Ascending aorta (tissue), 2 donors: Measurements from ENCODE around the gene KDM3A. TPM values are rescaled to one million over a fixed set of nuclear protein-coding genes. Genes with fewer than 3 reads are reported as not detected.

Experiments
- DNase-seq, 2 donors: peaks; one replicate each; pipeline ENCODE4 v3.0.0-alpha.2; 2019; ENCODE audit warnings: low spot score in 2 of 2
- H3K27ac ChIP-seq, 2 donors: fragments of 200-600 bp; sonication (generic); one replicate each; pipeline ENCODE4 v1.5.1; 2016 to 2017; ENCODE audit warnings: mild to moderate bottlenecking in 1 of 2
- H3K27me3 ChIP-seq: fragments of 200-600 bp; sonication (generic); one replicate; pipeline ENCODE4 v1.5.1; 2017
- H3K36me3 ChIP-seq, 2 donors: fragments of 200-600 bp; sonication (generic); one replicate each; pipeline ENCODE4 v1.5.1; 2016
- H3K4me1 ChIP-seq, 2 donors: fragments of 200-600 bp; sonication (generic); one replicate each; pipeline ENCODE4 v1.5.1; 2016 to 2017; ENCODE audit warnings: mild to moderate bottlenecking in 1 of 2
- H3K4me3 ChIP-seq, 2 donors: fragments of 200-600 bp; sonication (generic); one replicate each; pipeline ENCODE4 v1.5.1; 2016 to 2017; ENCODE audit warnings: mild to moderate bottlenecking in 1 of 2
- H3K9me3 ChIP-seq, 2 donors: fragments of 200-600 bp; sonication (generic); one replicate each; pipeline ENCODE4 v1.5.1; 2016
- intact Hi-C: fragments of 100-400 bp; cut with DNase I; formaldehyde crosslinking; loops from one replicate; pipeline ENCODE4 v1.15.1; 2023
- total RNA-seq: library from RNA; depleted of rRNA; stranded (reverse); fragments of >200 nt; gene quantifications from one replicate; pipeline ENCODE4 v1.1.0, GENCODE V29; 2016
- TF ChIP-seq, protein P1 (sequence below), 3 experiments: fragments of 200-600 bp in 2 of 3; fragments of 450-650 bp in 1 of 3; sonication (generic) in 2 of 3; IDR thresholded peaks; one replicate each; pipeline ENCODE4 v1.5.1; 2016 to 2019; ENCODE audit warnings: antibody characterized with exemption in 3 of 3, mild to moderate bottlenecking in 1 of 3, moderate library complexity in 1 of 3

KDM3A gene
- total RNA-seq, 1 donor from 2014 or later = 18.4 TPM

- TF ChIP-seq, protein P1, sequence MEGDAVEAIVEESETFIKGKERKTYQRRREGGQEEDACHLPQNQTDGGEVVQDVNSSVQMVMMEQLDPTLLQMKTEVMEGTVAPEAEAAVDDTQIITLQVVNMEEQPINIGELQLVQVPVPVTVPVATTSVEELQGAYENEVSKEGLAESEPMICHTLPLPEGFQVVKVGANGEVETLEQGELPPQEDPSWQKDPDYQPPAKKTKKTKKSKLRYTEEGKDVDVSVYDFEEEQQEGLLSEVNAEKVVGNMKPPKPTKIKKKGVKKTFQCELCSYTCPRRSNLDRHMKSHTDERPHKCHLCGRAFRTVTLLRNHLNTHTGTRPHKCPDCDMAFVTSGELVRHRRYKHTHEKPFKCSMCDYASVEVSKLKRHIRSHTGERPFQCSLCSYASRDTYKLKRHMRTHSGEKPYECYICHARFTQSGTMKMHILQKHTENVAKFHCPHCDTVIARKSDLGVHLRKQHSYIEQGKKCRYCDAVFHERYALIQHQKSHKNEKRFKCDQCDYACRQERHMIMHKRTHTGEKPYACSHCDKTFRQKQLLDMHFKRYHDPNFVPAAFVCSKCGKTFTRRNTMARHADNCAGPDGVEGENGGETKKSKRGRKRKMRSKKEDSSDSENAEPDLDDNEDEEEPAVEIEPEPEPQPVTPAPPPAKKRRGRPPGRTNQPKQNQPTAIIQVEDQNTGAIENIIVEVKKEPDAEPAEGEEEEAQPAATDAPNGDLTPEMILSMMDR (IDR thresholded peaks at IDR 0.05) = no peak
Measured at GRCh38 chr2:86420913-86421312, 20.3 kb upstream of the KDM3A start.

DNA sequence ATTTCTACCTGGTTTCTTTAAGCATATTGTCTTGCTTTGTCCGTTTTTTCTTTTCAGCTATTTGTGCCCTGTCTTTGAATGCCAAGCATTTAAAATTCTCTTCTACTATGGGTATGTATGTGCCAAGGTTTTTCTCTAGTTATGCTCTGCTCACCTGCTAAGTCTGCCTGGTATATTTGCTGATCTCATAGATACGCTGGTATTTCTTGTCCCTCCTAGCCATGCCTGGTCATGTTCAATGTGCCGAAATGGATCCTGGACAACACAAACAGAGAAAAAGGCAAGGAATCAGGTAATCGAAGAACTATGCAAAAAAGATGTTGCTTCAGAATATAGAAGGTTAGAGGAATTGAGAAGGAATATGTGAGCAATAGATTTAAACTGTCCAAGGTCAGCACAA lies 14.9 kb upstream of the KDM3A start:
- TF ChIP-seq, protein P1 (IDR thresholded peaks at IDR 0.05) = no peak
- Histone ChIP-seq H3K4me1 (no peaks in the 10 kb centered on the region), H3K9me3 (peaks cover 0 to 18% of the 10 kb centered on the region in 2 donors), H3K36me3 (no peaks in the 10 kb centered on the region), H3K4me3 (no peak overlapping the region), H3K27me3 (no peaks in the 10 kb centered on the region), H3K27ac (no peak overlapping the region)
- intact Hi-C loops = no loop called here
- DNase-seq = no peak

More at GRCh38 chr2:86420913-86421312, 20.3 kb upstream of the KDM3A start:
- no peak overlapping the region for H3K27ac ChIP-seq
- no peaks in the 10 kb centered on the region for H3K27me3 ChIP-seq
- intact Hi-C loops = no loop called here
- H3K4me3 ChIP-seq = no peak overlapping the region
- peaks cover 0 to 8% of the 10 kb centered on the region in 2 donors for H3K9me3 ChIP-seq
- DNase-seq = no peak
- no peaks in the 10 kb centered on the region for H3K4me1 ChIP-seq
- no peaks in the 10 kb centered on the region for H3K36me3 ChIP-seq

DNA sequence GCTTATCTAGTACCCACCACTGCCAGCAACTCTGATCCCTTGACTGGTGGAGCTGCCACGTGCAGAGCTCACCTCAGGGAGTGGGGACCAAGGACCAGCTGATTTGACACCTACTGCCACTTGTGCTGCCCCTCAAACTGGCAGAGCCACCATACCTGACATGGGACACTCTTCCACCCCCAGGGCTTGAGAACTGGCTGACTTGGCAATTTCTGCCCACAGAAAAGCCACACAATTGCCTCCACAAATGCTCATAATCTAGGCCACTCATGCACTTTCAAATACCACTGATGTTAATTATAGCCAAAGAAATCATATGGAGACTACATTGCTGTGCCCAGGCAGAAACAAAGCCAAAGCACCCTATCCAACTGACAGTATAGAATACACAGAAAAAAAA lies 11.8 kb upstream of the KDM3A start:
- Histone ChIP-seq H3K9me3 (peaks cover 0 to 10% of the 10 kb centered on the region in 2 donors), H3K4me3 (no peak overlapping the region), H3K27ac (no peak overlapping the region), H3K36me3 (no peaks in the 10 kb centered on the region), H3K27me3 (no peaks in the 10 kb centered on the region), H3K4me1 (no peaks in the 10 kb centered on the region)
- no peak for DNase-seq
- intact Hi-C loops = no loop called here
- TF ChIP-seq, protein P1 (IDR thresholded peaks at IDR 0.05) = no peak

- no peaks in the 10 kb centered on the region for H3K4me1 ChIP-seq
- intact Hi-C loops = no loop called here
- TF ChIP-seq, protein P1 (IDR thresholded peaks at IDR 0.05) = no peak
- no peak overlapping the region for H3K4me3 ChIP-seq
- H3K27ac ChIP-seq = no peak overlapping the region
- no peaks in the 10 kb centered on the region for H3K27me3 ChIP-seq
- no peaks in the 10 kb centered on the region for H3K36me3 ChIP-seq
- DNase-seq = no peak
- H3K9me3 ChIP-seq = peaks cover 0 to 10% of the 10 kb centered on the region in 2 donors
Measured at GRCh38 chr2:86430368-86430767, 10.8 kb upstream of the KDM3A start.

DNA sequence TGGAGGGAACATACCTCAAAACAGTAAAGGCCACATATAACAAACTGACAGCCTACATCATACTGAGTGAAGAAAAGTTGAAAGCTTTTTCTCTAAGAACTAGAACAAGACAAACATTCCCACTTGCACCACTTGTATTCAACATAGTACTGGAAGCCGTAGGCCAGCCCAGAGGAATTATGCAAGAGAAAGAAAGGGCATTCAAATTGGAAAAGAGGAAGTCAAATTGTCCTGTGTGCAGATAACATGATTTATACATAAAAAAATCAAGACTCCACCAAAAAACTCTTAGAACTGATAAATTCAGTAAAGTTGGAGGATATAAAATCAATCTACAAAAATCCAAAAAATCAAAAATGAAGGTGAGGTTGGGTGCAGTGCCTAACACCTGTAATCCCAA lies 8.0 kb upstream of the KDM3A start:
- Histone ChIP-seq H3K4me1 (peaks cover 0 to 9% of the 10 kb centered on the region in 2 donors), H3K9me3 (peaks cover 0 to 10% of the 10 kb centered on the region in 2 donors), H3K36me3 (no peaks in the 10 kb centered on the region), H3K27me3 (no peaks in the 10 kb centered on the region), H3K4me3 (no peak overlapping the region), H3K27ac (no peak overlapping the region)
- intact Hi-C loops = no loop called here
- DNase-seq = no peak
- TF ChIP-seq, protein P1 (IDR thresholded peaks at IDR 0.05) = no peak

GRCh38 chr2:86434290-86434689 lies 6.9 kb upstream of the KDM3A start:
- TF ChIP-seq, protein P1 (IDR thresholded peaks at IDR 0.05) = no peak
- no peak overlapping the region for H3K27ac ChIP-seq
- DNase-seq = no peak
- no peak overlapping the region for H3K4me3 ChIP-seq
- no peaks in the 10 kb centered on the region for H3K27me3 ChIP-seq
- peaks cover 0 to 17% of the 10 kb centered on the region in 2 donors for H3K9me3 ChIP-seq
- peaks cover 0 to 9% of the 10 kb centered on the region in 2 donors for H3K4me1 ChIP-seq
- no peaks in the 10 kb centered on the region for H3K36me3 ChIP-seq
- intact Hi-C loops = no loop called here
